Measurements from ENCODE around the gene CHCHD10. TPM values are rescaled to one million over a fixed set of nuclear protein-coding genes. Genes with fewer than 3 reads are reported as not detected.

CHCHD10 gene
- total RNA-seq, 1 donor from 2014 or later = 12.0 TPM

GRCh38 chr22:23760056-23760455, 7.7 kb downstream of the CHCHD10 start:
- H3K36me3 ChIP-seq = no peaks in the 10 kb centered on the region
- TF ChIP-seq CTCF (IDR thresholded peaks at IDR 0.05) (no peak), POLR2AphosphoS5 (IDR thresholded peaks at IDR 0.05; ENCODE audit: insufficient read depth in 1 of 2, low read depth in 1 of 2) (no peak)
- no peak overlapping the region for H3K4me3 ChIP-seq
- H3K27me3 ChIP-seq = no peaks in the 10 kb centered on the region
- no peak overlapping the region for H3K27ac ChIP-seq
- peaks cover 24% of the 10 kb centered on the region for H3K4me1 ChIP-seq
- no peaks in the 10 kb centered on the region for H3K9me3 ChIP-seq
- DNase-seq (ENCODE audit: extremely low spot score in 2 of 2) = no peak
- intact Hi-C loops (cut with DNase I) = no loop called here

GRCh38 chr22:23759566-23759965, 8.2 kb downstream of the CHCHD10 start:
- no peak for DNase-seq (ENCODE audit: extremely low spot score in 2 of 2)
- Histone ChIP-seq H3K36me3 (no peaks in the 10 kb centered on the region), H3K4me3 (no peak overlapping the region), H3K4me1 (peaks cover 19% of the 10 kb centered on the region), H3K27me3 (no peaks in the 10 kb centered on the region), H3K27ac (no peak overlapping the region), H3K9me3 (no peaks in the 10 kb centered on the region)
- intact Hi-C loops (cut with DNase I) = no loop called here
- TF ChIP-seq CTCF (IDR thresholded peaks at IDR 0.05) = no peak
- no peak for TF ChIP-seq POLR2AphosphoS5 (IDR thresholded peaks at IDR 0.05; ENCODE audit: insufficient read depth in 1 of 2, low read depth in 1 of 2)
- no peak for TF ChIP-seq POLR2A (IDR thresholded peaks at IDR 0.05)

- TF ChIP-seq CTCF (IDR thresholded peaks at IDR 0.05) (no peak), POLR2AphosphoS5 (IDR thresholded peaks at IDR 0.05; ENCODE audit: insufficient read depth in 1 of 2, low read depth in 1 of 2) (no peak), POLR2A (IDR thresholded peaks at IDR 0.05) (no peak)
- intact Hi-C loops (cut with DNase I) = no loop called here
- H3K27ac ChIP-seq = no peak overlapping the region
Observed at GRCh38 chr22:23756891-23757290, 10.9 kb downstream of the CHCHD10 start.

GRCh38 chr22:23755711-23756110, 12.1 kb downstream of the CHCHD10 start:
- no peaks in the 10 kb centered on the region for H3K27me3 ChIP-seq
- H3K9me3 ChIP-seq = no peaks in the 10 kb centered on the region
- no peak overlapping the region for H3K4me3 ChIP-seq
- H3K36me3 ChIP-seq = no peaks in the 10 kb centered on the region
- no peak overlapping the region for H3K27ac ChIP-seq
- intact Hi-C loops (cut with DNase I) = no loop called here
- TF ChIP-seq POLR2A (IDR thresholded peaks at IDR 0.05) (no peak), CTCF (IDR thresholded peaks at IDR 0.05) (no peak), POLR2AphosphoS5 (IDR thresholded peaks at IDR 0.05; ENCODE audit: insufficient read depth in 1 of 2, low read depth in 1 of 2) (no peak)
- DNase-seq (ENCODE audit: extremely low spot score in 2 of 2) = no peak
- H3K4me1 ChIP-seq = peaks cover 8% of the 10 kb centered on the region

More at GRCh38 chr22:23756891-23757290, 10.9 kb downstream of the CHCHD10 start:
- DNase-seq (ENCODE audit: extremely low spot score in 2 of 2) = no peak
- no peak overlapping the region for H3K4me3 ChIP-seq
- H3K27me3 ChIP-seq = no peaks in the 10 kb centered on the region
- H3K9me3 ChIP-seq = no peaks in the 10 kb centered on the region
- H3K36me3 ChIP-seq = no peaks in the 10 kb centered on the region
- H3K4me1 ChIP-seq = peaks cover under 1% of the 10 kb centered on the region

GRCh38 chr22:23754980-23755636, 12.7 kb downstream of the CHCHD10 start:
- peaks cover 13% of the 10 kb centered on the region for H3K4me1 ChIP-seq
- no peaks in the 10 kb centered on the region for H3K27me3 ChIP-seq
- H3K36me3 ChIP-seq = no peaks in the 10 kb centered on the region
- H3K9me3 ChIP-seq = no peaks in the 10 kb centered on the region
- H3K27ac ChIP-seq = no peak overlapping the region
- intact Hi-C loops (cut with DNase I) = no loop called here
- H3K4me3 ChIP-seq = no peak overlapping the region
- TF ChIP-seq POLR2AphosphoS5 (IDR thresholded peaks at IDR 0.05; ENCODE audit: insufficient read depth in 1 of 2, low read depth in 1 of 2) (no peak), CTCF (IDR thresholded peaks at IDR 0.05) (no peak)
- no peak for DNase-seq (ENCODE audit: extremely low spot score in 2 of 2)
